ENCODE data around the gene PROKR1.

Gene PROKR1

DNA sequence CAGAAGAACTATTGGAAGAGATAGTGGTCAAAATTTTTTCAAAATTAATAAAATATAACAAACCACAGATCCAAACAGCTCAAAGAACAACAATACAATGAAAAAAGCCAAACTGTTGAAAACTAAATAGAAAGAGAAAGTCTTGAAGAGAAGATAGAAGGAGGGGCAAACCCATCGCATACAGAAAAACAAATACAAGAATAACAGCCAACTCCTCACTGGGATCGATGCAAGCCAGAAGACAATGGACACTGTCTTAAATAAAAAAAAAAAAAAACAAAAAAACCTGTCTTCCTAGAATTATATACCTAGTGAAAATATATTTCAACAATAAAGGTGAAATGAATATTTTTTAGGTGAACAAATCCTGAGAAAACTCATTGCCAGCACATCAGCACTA lies 57.2 kb downstream of the PROKR1 start:
- no peak for DNase-seq

DNA sequence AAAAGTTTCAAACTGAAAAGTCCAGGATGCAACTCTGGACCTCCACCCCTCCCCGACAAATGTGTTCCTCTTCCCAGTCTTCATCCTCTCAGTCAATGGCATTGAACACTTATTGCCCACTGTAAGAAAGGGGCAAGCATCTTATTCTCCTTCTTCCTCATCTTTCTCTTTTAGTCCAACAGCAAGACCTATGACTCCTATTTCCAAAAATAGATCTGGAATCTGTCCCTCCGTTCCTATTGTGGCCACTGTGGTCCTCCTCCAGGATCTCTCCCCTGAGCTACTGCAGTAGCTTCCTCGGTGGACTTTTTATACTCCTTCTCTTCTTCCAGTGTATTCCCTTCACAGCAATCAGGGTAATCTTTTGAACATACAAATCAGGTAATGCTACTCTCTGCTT lies 63.3 kb downstream of the PROKR1 start:
- DNase-seq, result no peak

All from activated CD8-positive, alpha-beta memory T cell treated with anti-CD3 and anti-CD28 coated beads for 24 hours (primary cell).